ENCODE measurements around the gene BCL2.

BCL2 gene

DNA sequence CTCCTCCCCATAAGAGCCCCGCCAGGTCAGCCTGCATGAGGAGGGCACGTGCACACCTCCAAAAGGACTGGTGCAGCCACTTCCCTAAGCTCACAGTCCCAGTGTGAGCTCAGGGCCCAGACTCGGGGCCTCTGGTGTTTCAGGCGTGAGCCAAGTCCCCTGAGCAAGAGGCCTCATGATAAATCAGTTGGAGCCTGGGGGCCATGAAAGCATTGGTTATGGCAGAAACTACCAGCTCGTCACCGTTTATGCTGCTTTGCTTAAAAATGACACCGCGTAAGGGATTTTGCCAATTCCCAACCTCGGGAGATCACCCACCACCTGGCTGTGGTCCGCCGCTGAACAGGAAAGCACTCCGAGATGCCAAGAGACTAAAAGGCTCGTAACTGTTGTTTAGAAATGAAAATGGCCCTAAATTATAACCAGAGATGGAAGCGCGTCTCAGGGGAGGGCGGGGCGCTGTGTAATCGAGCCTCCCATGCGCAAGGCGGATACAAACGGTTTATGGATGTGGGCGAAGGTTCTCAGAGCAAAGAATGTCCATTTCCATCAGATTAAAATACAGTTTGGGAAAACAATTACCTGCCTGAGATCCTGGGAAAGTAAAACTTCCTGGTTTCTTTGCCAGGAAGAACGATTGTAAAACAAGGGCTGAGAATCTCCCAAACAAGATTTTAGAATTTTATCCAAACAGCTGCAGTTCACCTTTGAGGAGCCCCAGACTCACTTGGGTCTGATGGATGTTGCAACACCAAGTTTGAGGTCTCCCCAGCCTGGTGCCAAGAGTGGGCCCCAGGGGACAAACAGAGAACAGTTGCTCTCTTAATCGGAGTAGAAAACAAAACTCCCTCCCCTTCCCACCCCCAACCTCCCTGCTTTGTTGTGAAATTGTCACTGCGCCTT is 141.4 kb downstream of the BCL2 start:
- H3K9me3 ChIP-seq (ENCODE audit: control insufficient read depth, low read length), result no peaks in the 10 kb centered on the region
- no peaks in the 10 kb centered on the region for H3K36me3 ChIP-seq (ENCODE audit: control insufficient read depth, insufficient read depth, low read length)
- WGBS, 2 experiments (ENCODE audit: insufficient coverage in 2 of 2), result 86 to 96% methylated on average over 19 to 24 of the region's 25 CpGs
- H3K27ac ChIP-seq (ENCODE audit: low read depth, low read length, severe bottlenecking), result no peak overlapping the region
- peaks cover 3% of the 10 kb centered on the region for H3K4me1 ChIP-seq (ENCODE audit: control insufficient read depth, insufficient read depth, low read length, poor library complexity, severe bottlenecking)
- no peak overlapping the region for H3K4me3 ChIP-seq (ENCODE audit: extremely low read depth, insufficient read depth, low read length, poor library complexity, severe bottlenecking)

DNA sequence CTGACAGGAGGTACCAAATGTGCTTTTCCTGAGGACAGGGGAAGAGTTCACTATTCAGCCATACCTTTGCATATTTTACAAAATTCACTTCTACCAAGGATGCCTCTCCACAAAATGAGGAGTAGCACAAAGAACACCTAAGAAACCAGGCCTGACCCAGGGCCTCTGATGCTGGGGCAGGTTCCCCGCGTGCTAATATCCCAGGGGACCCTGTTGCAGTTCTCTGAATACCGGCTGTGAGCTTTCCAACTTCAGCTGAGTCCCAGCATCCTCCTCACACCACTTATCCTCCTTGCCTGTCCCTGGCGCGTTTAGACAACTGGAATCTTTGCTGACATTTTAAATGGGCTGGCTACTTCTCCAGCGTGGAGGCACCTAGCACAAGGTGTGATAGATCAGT is 142.3 kb downstream of the BCL2 start:
- H3K27ac ChIP-seq (ENCODE audit: low read depth, low read length, severe bottlenecking), result no peak overlapping the region
- peaks cover 3% of the 10 kb centered on the region for H3K4me1 ChIP-seq (ENCODE audit: control insufficient read depth, insufficient read depth, low read length, poor library complexity, severe bottlenecking)
- no peak overlapping the region for H3K4me3 ChIP-seq (ENCODE audit: extremely low read depth, insufficient read depth, low read length, poor library complexity, severe bottlenecking)
- WGBS, 2 experiments (ENCODE audit: insufficient coverage in 2 of 2), result 91 to 100% methylated on average over 4 of the region's 6 CpGs
- H3K9me3 ChIP-seq (ENCODE audit: control insufficient read depth, low read length), result no peaks in the 10 kb centered on the region
- no peaks in the 10 kb centered on the region for H3K36me3 ChIP-seq (ENCODE audit: control insufficient read depth, insufficient read depth, low read length)

DNA sequence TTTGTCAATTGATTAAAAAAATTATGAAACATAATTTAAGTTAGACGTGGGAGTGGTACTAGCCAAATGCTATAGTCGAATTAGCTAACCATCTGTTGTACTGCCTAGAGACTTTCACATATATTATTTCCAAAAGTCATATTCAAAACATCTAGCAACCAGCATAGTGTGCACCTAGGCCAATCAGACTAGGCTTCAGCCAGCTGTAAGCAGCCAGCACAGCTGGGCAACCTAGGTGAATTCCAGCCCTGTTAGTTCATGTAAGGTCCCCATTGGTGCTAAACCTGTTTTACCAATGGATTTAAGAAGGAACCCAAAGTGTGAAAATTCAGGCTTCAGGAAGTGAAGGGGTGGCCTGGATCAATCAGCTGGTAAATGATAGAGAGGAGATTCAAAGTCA is 144.3 kb downstream of the BCL2 start:
- Histone ChIP-seq H3K27ac (ENCODE audit: low read depth, low read length, severe bottlenecking) (no peak overlapping the region), H3K9me3 (ENCODE audit: control insufficient read depth, low read length) (no peaks in the 10 kb centered on the region), H3K36me3 (ENCODE audit: control insufficient read depth, insufficient read depth, low read length) (no peaks in the 10 kb centered on the region), H3K4me3 (ENCODE audit: extremely low read depth, insufficient read depth, low read length, poor library complexity, severe bottlenecking) (no peak overlapping the region), H3K4me1 (ENCODE audit: control insufficient read depth, insufficient read depth, low read length, poor library complexity, severe bottlenecking) (peaks cover 3% of the 10 kb centered on the region)
- 89 to 100% methylated on average over 1 to 2 of the region's 2 CpGs for WGBS, 2 experiments (ENCODE audit: insufficient coverage in 2 of 2)

DNA sequence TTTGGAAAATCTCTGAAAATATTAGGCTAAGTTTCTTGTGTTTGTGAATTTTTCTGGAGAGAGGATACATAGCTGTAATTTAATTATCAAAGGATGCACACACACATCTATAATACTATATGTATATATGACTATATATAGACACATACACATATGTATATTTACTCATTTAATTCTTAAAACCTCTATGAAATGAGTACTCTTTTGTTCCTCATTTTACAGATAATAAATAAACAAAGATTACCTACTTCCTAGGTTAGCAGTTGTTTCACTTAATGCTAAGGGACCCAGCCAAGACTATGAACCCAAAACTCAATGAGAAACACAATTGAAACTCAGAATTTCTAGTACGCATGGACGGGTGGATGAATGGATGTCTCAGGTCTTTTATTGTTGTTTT is 145.6 kb downstream of the BCL2 start:
- Histone ChIP-seq H3K27ac (ENCODE audit: low read depth, low read length, severe bottlenecking) (no peak overlapping the region), H3K36me3 (ENCODE audit: control insufficient read depth, insufficient read depth, low read length) (no peaks in the 10 kb centered on the region), H3K9me3 (ENCODE audit: control insufficient read depth, low read length) (no peaks in the 10 kb centered on the region), H3K4me1 (ENCODE audit: control insufficient read depth, insufficient read depth, low read length, poor library complexity, severe bottlenecking) (peaks cover 1% of the 10 kb centered on the region), H3K4me3 (ENCODE audit: extremely low read depth, insufficient read depth, low read length, poor library complexity, severe bottlenecking) (no peak overlapping the region)
- WGBS, 2 experiments (ENCODE audit: insufficient coverage in 2 of 2), result no CpG with 5 or more reads among the region's 2 CpGs

DNA sequence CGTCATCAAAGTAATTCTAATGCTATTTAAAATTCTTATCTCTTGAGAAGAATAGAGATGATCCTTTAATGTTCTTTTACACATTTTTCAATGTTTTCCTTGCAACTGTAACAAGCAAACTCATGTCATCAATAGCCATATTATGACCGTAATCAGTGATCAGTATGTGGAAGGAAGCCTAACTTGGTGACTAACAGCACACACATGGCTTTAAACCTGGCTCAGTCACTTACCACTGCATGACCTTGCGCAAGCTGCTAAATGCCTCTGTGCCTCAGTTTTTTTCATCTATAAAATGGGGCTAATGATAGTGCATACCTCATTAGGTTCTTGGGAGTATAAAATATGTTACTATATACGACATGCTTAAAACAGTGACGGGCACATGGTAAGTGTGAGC is 149.7 kb downstream of the BCL2 start:
- Histone ChIP-seq H3K27ac (ENCODE audit: low read depth, low read length, severe bottlenecking) (no peak overlapping the region), H3K4me1 (ENCODE audit: control insufficient read depth, insufficient read depth, low read length, poor library complexity, severe bottlenecking) (no peaks in the 10 kb centered on the region), H3K4me3 (ENCODE audit: extremely low read depth, insufficient read depth, low read length, poor library complexity, severe bottlenecking) (no peak overlapping the region), H3K36me3 (ENCODE audit: control insufficient read depth, insufficient read depth, low read length) (no peaks in the 10 kb centered on the region), H3K9me3 (ENCODE audit: control insufficient read depth, low read length) (no peaks in the 10 kb centered on the region)
- 100% methylated on average over 1 of the region's 5 CpGs; no CpG with 5 or more reads in 1 of the 2 experiments for WGBS, 2 experiments (ENCODE audit: insufficient coverage in 2 of 2)

DNA sequence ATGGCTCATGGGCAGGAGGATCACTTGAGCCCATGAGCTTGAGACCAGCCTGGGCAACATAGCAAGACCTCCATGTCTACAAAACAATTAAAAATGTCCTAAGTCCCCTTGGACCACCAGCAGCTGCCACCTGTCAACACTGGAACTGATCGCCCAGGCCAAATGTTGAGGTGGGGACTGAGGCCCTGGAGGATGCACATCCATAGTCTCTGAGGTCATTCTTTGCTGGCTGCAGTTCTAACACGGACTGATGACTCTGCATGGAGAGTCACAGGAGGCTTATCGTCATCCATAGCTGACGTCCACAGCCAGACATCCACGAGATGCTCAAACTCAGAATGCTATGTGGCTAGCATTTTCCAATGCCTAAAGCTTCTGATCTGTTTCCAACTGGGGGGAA is 151.3 kb downstream of the BCL2 start:
- no peaks in the 10 kb centered on the region for H3K36me3 ChIP-seq (ENCODE audit: control insufficient read depth, insufficient read depth, low read length)
- WGBS, 2 experiments (ENCODE audit: insufficient coverage in 2 of 2), result 89 to 98% methylated on average over 5 of the region's 5 CpGs
- H3K4me1 ChIP-seq (ENCODE audit: control insufficient read depth, insufficient read depth, low read length, poor library complexity, severe bottlenecking), result no peaks in the 10 kb centered on the region
- H3K27ac ChIP-seq (ENCODE audit: low read depth, low read length, severe bottlenecking), result no peak overlapping the region
- H3K4me3 ChIP-seq (ENCODE audit: extremely low read depth, insufficient read depth, low read length, poor library complexity, severe bottlenecking), result no peak overlapping the region
- no peaks in the 10 kb centered on the region for H3K9me3 ChIP-seq (ENCODE audit: control insufficient read depth, low read length)

DNA sequence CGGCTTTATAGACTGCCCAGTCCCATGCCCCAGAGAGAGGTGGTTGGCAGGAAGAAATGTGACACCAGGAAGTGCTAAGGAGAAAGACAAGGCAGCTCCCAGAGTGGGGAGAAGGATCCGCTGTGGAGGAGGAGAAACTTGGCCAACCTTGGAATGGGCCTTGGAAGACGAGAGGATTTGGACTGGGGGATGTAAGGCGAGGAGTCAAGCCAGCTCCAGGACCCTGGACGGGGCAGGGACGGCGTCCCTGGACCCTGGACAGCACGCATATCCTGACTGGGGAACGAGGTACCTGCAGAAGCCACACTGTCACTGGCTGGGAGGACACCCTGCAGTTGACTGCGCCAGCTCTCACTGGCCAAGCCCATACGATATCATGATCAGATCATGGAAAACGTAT is 153.4 kb downstream of the BCL2 start:
- Histone ChIP-seq H3K9me3 (ENCODE audit: control insufficient read depth, low read length) (no peaks in the 10 kb centered on the region), H3K27ac (ENCODE audit: low read depth, low read length, severe bottlenecking) (no peak overlapping the region), H3K36me3 (ENCODE audit: control insufficient read depth, insufficient read depth, low read length) (no peaks in the 10 kb centered on the region), H3K4me1 (ENCODE audit: control insufficient read depth, insufficient read depth, low read length, poor library complexity, severe bottlenecking) (peaks cover 15% of the 10 kb centered on the region), H3K4me3 (ENCODE audit: extremely low read depth, insufficient read depth, low read length, poor library complexity, severe bottlenecking) (no peak overlapping the region)
- WGBS, 2 experiments (ENCODE audit: insufficient coverage in 2 of 2), result 90 to 94% methylated on average over 11 to 12 of the region's 12 CpGs

DNA sequence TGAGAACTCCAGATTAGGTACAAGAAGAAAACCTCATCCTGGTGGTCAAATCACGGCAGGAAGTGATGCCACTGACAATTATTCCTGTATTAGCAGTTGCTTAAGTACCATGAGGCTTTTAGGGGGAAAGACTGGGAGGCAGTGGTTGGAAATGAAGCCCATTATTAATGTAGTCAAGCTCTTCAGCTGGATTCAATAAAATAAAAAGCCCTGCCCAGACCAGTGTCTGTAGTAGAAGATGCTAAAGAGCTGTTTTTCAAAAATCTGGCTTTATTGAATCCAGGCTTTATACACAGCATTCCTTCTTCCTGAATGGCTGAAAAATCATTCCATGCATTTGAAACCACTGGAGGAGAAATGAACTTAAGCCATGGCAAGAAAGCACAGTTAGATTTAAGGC is 155.2 kb downstream of the BCL2 start:
- Histone ChIP-seq H3K4me3 (ENCODE audit: extremely low read depth, insufficient read depth, low read length, poor library complexity, severe bottlenecking) (no peak overlapping the region), H3K36me3 (ENCODE audit: control insufficient read depth, insufficient read depth, low read length) (no peaks in the 10 kb centered on the region), H3K4me1 (ENCODE audit: control insufficient read depth, insufficient read depth, low read length, poor library complexity, severe bottlenecking) (peaks cover 25% of the 10 kb centered on the region), H3K9me3 (ENCODE audit: control insufficient read depth, low read length) (no peaks in the 10 kb centered on the region), H3K27ac (ENCODE audit: low read depth, low read length, severe bottlenecking) (no peak overlapping the region)
- WGBS, 2 experiments (ENCODE audit: insufficient coverage in 2 of 2), result 88 to 100% methylated on average over 1 of the region's 1 CpG

DNA sequence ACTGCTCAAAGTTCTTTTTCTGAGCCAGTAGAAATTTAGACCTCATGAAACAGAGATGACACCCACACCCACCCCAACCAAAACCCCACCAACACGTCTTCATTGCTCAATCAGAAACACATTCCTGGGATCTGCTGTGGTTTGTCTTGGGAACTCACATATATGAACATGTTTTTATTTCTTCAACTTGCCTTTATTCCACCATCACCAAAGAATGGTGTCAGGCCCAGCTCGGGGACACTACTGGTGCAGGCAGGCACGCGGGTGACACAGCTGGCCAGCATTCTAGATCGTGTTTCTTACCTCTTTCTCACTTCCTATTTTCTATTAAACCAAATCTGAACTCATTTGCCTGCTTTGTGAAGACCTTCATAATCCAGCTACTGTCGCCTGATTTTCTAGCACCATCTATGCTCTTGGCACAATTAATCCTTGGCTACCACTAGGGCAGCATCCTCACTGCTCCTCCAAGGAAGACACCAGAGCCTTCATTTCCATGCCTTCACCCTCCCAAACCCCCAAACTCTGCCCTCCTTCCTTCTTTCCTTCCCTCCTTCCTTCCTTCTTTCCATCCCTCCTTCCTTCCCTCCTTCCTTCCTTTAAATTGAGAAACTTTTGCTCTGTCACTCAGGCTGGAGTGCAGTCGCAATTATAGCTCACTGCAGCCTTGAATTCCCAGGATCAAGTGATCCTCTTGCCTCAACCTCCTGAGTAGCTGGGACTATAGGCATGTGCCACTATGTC is 157.1 kb downstream of the BCL2 start:
- no peaks in the 10 kb centered on the region for H3K36me3 ChIP-seq (ENCODE audit: control insufficient read depth, insufficient read depth, low read length)
- H3K9me3 ChIP-seq (ENCODE audit: control insufficient read depth, low read length), result no peaks in the 10 kb centered on the region
- 95 to 97% methylated on average over 6 of the region's 7 CpGs for WGBS, 2 experiments (ENCODE audit: insufficient coverage in 2 of 2)
- H3K27ac ChIP-seq (ENCODE audit: low read depth, low read length, severe bottlenecking), result peak overlapping the region; percentile 81
- H3K4me1 ChIP-seq (ENCODE audit: control insufficient read depth, insufficient read depth, low read length, poor library complexity, severe bottlenecking), result peaks cover 25% of the 10 kb centered on the region
- no peak overlapping the region for H3K4me3 ChIP-seq (ENCODE audit: extremely low read depth, insufficient read depth, low read length, poor library complexity, severe bottlenecking)

DNA sequence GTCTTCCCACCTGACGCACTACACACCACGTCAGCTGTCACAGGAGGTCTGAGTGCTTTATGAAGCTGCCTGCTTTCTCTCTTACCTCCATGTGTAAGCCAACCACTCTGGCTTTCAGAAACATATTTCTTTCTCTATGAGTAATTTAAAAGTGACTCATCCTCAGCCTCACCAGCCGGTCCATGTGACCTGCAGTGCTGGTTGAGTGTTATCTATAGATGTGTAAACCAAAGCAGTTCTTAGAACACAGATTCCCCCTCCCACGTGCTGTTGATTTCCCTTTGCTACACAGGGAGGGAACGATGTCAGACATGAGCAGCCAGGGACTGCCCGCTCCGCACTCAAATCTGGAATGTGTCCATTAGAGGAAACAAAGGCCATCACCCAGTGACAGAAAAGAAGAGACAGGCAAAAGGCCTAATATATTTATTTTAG is 157.8 kb downstream of the BCL2 start:
- no peak overlapping the region for H3K4me3 ChIP-seq (ENCODE audit: extremely low read depth, insufficient read depth, low read length, poor library complexity, severe bottlenecking)
- no peaks in the 10 kb centered on the region for H3K36me3 ChIP-seq (ENCODE audit: control insufficient read depth, insufficient read depth, low read length)
- peaks cover 25% of the 10 kb centered on the region for H3K4me1 ChIP-seq (ENCODE audit: control insufficient read depth, insufficient read depth, low read length, poor library complexity, severe bottlenecking)
- H3K9me3 ChIP-seq (ENCODE audit: control insufficient read depth, low read length), result no peaks in the 10 kb centered on the region
- 69% methylated on average over 4 of the region's 7 CpGs; no CpG with 5 or more reads in 1 of the 2 experiments for WGBS, 2 experiments (ENCODE audit: insufficient coverage in 2 of 2)
- peak overlapping the region; percentile 81 for H3K27ac ChIP-seq (ENCODE audit: low read depth, low read length, severe bottlenecking)

All from mesodermal cell (in vitro differentiated cells).